PFSK-1 (cell line): ENCODE data around the gene ADIG. TPM values are rescaled to one million over a fixed set of nuclear protein-coding genes. Genes with fewer than 3 reads are reported as not detected.

Experiments
- FOXP2 ChIP-seq: optimal IDR thresholded peaks from 2 replicates; pipeline ENCODE3; 2011; ENCODE audit warnings: borderline replicate concordance, control low read depth, inconsistent platforms; ENCODE audit not compliant: insufficient read depth; ENCODE audit errors: extremely low read length, extremely low read depth
- POLR2AphosphoS5 ChIP-seq: IDR thresholded peaks from 2 replicates; pipeline ENCODE4 v1.6.1; 2012; ENCODE audit warnings: low read depth, mild to moderate bottlenecking, control low read depth, low read length, moderate library complexity
- SIN3A ChIP-seq: IDR thresholded peaks from 2 replicates; pipeline ENCODE4 v1.6.1; 2012; ENCODE audit warnings: mild to moderate bottlenecking, low read length, moderate library complexity, borderline replicate concordance; ENCODE audit not compliant: insufficient read depth
- TAF1 ChIP-seq: IDR thresholded peaks from 2 replicates; pipeline ENCODE4 v1.6.1; 2012; ENCODE audit warnings: low read length, control low read depth, borderline replicate concordance; ENCODE audit not compliant: insufficient read depth
- polyA plus RNA-seq: library from polyadenylated mRNA; unstranded; fragments of >200 nt; gene quantifications from one replicate; pipeline ENCODE4 v1.2.1, GENCODE V29; 2012; ENCODE audit warnings: low read depth, missing spikeins; ENCODE audit not compliant: insufficient read length
- TF ChIP-seq, protein P1 (sequence below), 2 experiments: IDR thresholded peaks; 2 replicates each; pipeline versions ENCODE4 v1.6.1 to v1.8.0; 2011 to 2012; ENCODE audit warnings: low read depth in 2 of 2, low read length in 2 of 2, control low read depth in 1 of 2, inconsistent platforms in 1 of 2, mild to moderate bottlenecking in 1 of 2, moderate library complexity in 1 of 2; ENCODE audit not compliant: insufficient read depth in 1 of 2

ADIG gene
- polyA plus RNA-seq = not detected

DNA sequence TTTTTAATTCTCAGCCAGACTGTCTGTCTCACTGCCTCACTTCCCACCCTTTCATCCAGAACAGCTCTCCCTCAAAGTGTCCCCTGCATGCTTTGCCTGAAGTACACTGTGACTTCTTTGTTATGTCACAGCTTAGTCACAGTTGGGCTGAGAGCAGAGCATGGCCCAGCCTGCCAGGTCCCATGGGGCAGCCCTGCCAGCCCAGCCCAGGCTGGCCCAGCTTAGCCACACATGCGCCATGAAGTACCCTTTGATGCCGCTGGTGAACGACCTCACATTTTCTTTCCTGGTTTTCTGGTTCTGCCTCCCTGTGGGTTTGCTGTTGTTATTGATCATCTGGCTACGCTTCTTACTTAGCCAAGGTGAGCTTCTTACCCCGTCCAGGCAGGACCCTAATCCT lies at the start of gene ADIG:
ADIG (plus strand) TSS at position 185 of the 400 bp plus-strand sequence; CDS start at position 239, 54 bp downstream.
- TF ChIP-seq POLR2AphosphoS5 (no peak), FOXP2 (no peak), TAF1 (no peak), SIN3A (no peak)
- TF ChIP-seq, protein P1, sequence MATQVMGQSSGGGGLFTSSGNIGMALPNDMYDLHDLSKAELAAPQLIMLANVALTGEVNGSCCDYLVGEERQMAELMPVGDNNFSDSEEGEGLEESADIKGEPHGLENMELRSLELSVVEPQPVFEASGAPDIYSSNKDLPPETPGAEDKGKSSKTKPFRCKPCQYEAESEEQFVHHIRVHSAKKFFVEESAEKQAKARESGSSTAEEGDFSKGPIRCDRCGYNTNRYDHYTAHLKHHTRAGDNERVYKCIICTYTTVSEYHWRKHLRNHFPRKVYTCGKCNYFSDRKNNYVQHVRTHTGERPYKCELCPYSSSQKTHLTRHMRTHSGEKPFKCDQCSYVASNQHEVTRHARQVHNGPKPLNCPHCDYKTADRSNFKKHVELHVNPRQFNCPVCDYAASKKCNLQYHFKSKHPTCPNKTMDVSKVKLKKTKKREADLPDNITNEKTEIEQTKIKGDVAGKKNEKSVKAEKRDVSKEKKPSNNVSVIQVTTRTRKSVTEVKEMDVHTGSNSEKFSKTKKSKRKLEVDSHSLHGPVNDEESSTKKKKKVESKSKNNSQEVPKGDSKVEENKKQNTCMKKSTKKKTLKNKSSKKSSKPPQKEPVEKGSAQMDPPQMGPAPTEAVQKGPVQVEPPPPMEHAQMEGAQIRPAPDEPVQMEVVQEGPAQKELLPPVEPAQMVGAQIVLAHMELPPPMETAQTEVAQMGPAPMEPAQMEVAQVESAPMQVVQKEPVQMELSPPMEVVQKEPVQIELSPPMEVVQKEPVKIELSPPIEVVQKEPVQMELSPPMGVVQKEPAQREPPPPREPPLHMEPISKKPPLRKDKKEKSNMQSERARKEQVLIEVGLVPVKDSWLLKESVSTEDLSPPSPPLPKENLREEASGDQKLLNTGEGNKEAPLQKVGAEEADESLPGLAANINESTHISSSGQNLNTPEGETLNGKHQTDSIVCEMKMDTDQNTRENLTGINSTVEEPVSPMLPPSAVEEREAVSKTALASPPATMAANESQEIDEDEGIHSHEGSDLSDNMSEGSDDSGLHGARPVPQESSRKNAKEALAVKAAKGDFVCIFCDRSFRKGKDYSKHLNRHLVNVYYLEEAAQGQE (IDR thresholded peaks at IDR 0.05; ENCODE audit: insufficient read depth in 1 of 2, low read depth in 2 of 2, low read length in 2 of 2) = no peak

DNA sequence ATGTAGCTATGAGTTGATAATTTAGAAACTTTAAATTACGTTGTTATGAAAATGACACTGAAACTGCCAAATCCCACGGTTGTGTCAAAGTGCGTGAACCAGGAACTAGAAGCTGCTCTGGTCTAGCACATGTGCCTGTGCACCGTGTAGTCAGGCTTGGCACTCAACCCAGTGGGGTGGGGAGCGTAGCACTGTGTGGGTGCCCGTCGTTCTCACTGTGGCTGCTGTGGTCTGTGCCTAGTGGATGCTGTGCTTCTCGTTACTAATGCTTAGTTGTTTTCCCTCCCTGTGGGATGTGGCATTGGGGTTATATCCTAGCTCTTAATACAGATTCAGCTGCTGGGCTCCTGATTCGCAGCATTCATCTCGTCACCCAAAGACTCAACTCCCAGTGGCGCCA lies 46.2 kb upstream of the ADIG start:
- no peak for TF ChIP-seq TAF1
- TF ChIP-seq SIN3A = no peak
- no peak for TF ChIP-seq POLR2AphosphoS5
- no peak for TF ChIP-seq FOXP2
- TF ChIP-seq, protein P1 (IDR thresholded peaks at IDR 0.05; ENCODE audit: insufficient read depth in 1 of 2, low read depth in 2 of 2, low read length in 2 of 2) = no peak

DNA sequence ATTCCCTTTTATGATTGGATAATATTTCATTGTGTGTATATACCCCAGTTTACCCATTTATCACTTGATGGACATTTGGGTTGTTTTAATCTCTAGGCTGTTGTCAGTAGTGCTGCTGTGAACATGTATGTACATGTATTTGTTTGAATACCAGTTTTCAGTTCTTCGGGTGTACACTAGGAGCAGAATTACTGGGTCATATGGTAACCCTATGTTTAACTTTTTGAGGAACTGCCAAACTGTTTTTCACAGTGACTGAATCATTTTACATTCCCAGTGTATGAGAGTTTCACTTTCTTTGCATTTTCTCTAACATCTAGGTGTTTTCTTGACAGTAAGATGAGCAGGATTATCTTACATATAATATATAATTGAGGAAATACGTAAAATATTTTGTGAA lies 44.7 kb upstream of the ADIG start:
- TF ChIP-seq SIN3A (no peak), POLR2AphosphoS5 (no peak), FOXP2 (no peak), TAF1 (no peak)
- TF ChIP-seq, protein P1 (IDR thresholded peaks at IDR 0.05; ENCODE audit: insufficient read depth in 1 of 2, low read depth in 2 of 2, low read length in 2 of 2) = no peak

DNA sequence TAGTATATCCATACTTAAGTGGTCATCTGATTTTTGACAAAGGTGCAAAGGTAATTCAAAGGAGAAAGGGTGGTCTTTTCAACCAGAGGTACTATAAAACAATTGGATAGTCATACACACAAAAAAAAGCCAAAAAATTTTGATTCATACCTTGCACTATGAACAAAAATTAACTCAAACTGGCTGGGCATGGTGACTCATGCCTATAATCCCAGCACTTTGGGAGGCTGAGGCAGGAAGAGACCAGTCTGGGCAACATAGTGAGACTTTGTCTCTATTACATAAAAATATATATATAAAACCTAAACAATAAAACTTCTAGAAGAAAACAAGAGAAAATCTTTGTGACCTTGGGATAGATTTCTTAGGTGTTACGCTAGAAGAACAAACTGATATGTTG lies 43.8 kb upstream of the ADIG start:
- TF ChIP-seq FOXP2 (no peak), POLR2AphosphoS5 (no peak), SIN3A (no peak), TAF1 (no peak)
- TF ChIP-seq, protein P1 (IDR thresholded peaks at IDR 0.05; ENCODE audit: insufficient read depth in 1 of 2, low read depth in 2 of 2, low read length in 2 of 2) = no peak

DNA sequence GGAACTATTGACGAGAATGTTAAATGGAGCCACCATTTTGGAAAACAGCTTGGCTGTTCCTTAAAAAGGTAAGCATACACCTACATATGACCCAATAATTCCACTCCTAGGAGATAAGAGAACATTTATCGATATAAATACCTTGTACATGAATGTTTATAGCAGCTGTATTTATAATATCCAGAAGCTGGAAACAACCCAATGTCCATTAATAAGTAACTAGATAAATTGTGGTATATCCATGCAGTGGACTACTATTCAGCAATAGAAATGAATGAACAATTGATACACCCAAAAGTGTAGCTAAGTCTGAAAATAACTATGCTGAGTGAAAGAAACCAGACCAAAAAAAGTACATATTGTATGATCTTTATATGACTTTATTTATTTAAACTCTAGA lies 42.2 kb upstream of the ADIG start:
- TF ChIP-seq, protein P1 (IDR thresholded peaks at IDR 0.05; ENCODE audit: insufficient read depth in 1 of 2, low read depth in 2 of 2, low read length in 2 of 2) = no peak
- TF ChIP-seq TAF1 (no peak), POLR2AphosphoS5 (no peak), FOXP2 (no peak), SIN3A (no peak)
